ENCODE data around the gene TCERG1. TPM values are rescaled to one million over a fixed set of nuclear protein-coding genes. Genes with fewer than 3 reads are reported as not detected.

The TCERG1 gene
- total RNA-seq, 1 donor from 2014 or later: 227 TPM

- H3K4me3 ChIP-seq: no peak overlapping the region
- Mint-ChIP-seq H3K9me3 (no peaks in the 10 kb centered on the region), H3K27ac (no peak overlapping the region), H3K4me1 (no peaks in the 10 kb centered on the region), H3K4me3 (no peak overlapping the region), H3K36me3 (no peaks in the 10 kb centered on the region), H3K27me3 (ENCODE audit: insufficient read depth, low read depth) (peaks cover 5% of the 10 kb centered on the region)
- H3K27me3 ChIP-seq: no peaks in the 10 kb centered on the region
- no peak overlapping the region for H3K4me2 ChIP-seq
- H3K9me3 ChIP-seq (ENCODE audit: low read depth): no peaks in the 10 kb centered on the region
- H3K36me3 ChIP-seq: no peaks in the 10 kb centered on the region
- H3K79me2 ChIP-seq (ENCODE audit: low read depth): no peaks in the 10 kb centered on the region
- H3F3A ChIP-seq (ENCODE audit: low read depth): peaks cover 5% of the 10 kb centered on the region
- no peak for DNase-seq (ENCODE audit: low spot score)
- no peak overlapping the region for H3K27ac ChIP-seq
- no peak overlapping the region for H3K9ac ChIP-seq
- H4K20me1 ChIP-seq (ENCODE audit: low read depth): no peaks in the 10 kb centered on the region
- peaks cover 5% of the 10 kb centered on the region for H3K4me1 ChIP-seq
- TF ChIP-seq EZH2phosphoT487 (IDR thresholded peaks at IDR 0.05) (no peak), CTCF (IDR thresholded peaks at IDR 0.05) (no peak), EZH2 (IDR thresholded peaks at IDR 0.05) (no peak)
- H2AFZ ChIP-seq (replicated peaks): no peak overlapping the region
Observed at GRCh38 chr5:146519554-146519953, 72.4 kb downstream of the TCERG1 start.

- H3K27ac ChIP-seq: no peak overlapping the region
- H3K79me2 ChIP-seq (ENCODE audit: low read depth): no peaks in the 10 kb centered on the region
- no peaks in the 10 kb centered on the region for H4K20me1 ChIP-seq (ENCODE audit: low read depth)
- TF ChIP-seq EZH2 (IDR thresholded peaks at IDR 0.05) (no peak), CTCF (IDR thresholded peaks at IDR 0.05) (no peak), EZH2phosphoT487 (IDR thresholded peaks at IDR 0.05) (no peak)
- H3K9ac ChIP-seq: no peak overlapping the region
- H3K4me1 ChIP-seq: peaks cover 5% of the 10 kb centered on the region
- no peak overlapping the region for H3K4me3 ChIP-seq
- H2AFZ ChIP-seq (replicated peaks): no peak overlapping the region
- H3K4me2 ChIP-seq: no peak overlapping the region
- Mint-ChIP-seq H3K4me1 (no peaks in the 10 kb centered on the region), H3K27ac (no peak overlapping the region), H3K27me3 (ENCODE audit: insufficient read depth, low read depth) (peaks cover 5% of the 10 kb centered on the region), H3K9me3 (no peaks in the 10 kb centered on the region), H3K36me3 (no peaks in the 10 kb centered on the region), H3K4me3 (no peak overlapping the region)
- no peaks in the 10 kb centered on the region for H3K9me3 ChIP-seq (ENCODE audit: low read depth)
- no peaks in the 10 kb centered on the region for H3K27me3 ChIP-seq
- H3K36me3 ChIP-seq: no peaks in the 10 kb centered on the region
- H3F3A ChIP-seq (ENCODE audit: low read depth): no peaks in the 10 kb centered on the region
- DNase-seq (ENCODE audit: low spot score): no peak
Observed at GRCh38 chr5:146520731-146521130, 73.6 kb downstream of the TCERG1 start.

GRCh38 chr5:146521403-146522106 lies 74.4 kb downstream of the TCERG1 start:
- no peaks in the 10 kb centered on the region for H3K9me3 ChIP-seq (ENCODE audit: low read depth)
- no peaks in the 10 kb centered on the region for H3K9me3 Mint-ChIP-seq
- no peaks in the 10 kb centered on the region for H3F3A ChIP-seq (ENCODE audit: low read depth)
- H3K4me1 Mint-ChIP-seq: no peaks in the 10 kb centered on the region
- H3K36me3 Mint-ChIP-seq: no peaks in the 10 kb centered on the region
- H3K36me3 ChIP-seq: no peaks in the 10 kb centered on the region
- H2AFZ ChIP-seq (replicated peaks): no peak overlapping the region
- no peaks in the 10 kb centered on the region for H3K79me2 ChIP-seq (ENCODE audit: low read depth)
- peaks cover 5% of the 10 kb centered on the region for H3K27me3 Mint-ChIP-seq (ENCODE audit: insufficient read depth, low read depth)
- no peaks in the 10 kb centered on the region for H4K20me1 ChIP-seq (ENCODE audit: low read depth)
- no peak overlapping the region for H3K4me3 Mint-ChIP-seq
- H3K4me1 ChIP-seq: no peaks in the 10 kb centered on the region
- no peaks in the 10 kb centered on the region for H3K27me3 ChIP-seq
- DNase-seq (ENCODE audit: low spot score): no peak
- H3K4me3 ChIP-seq: no peak overlapping the region
- no peak overlapping the region for H3K27ac Mint-ChIP-seq
- no peak overlapping the region for H3K9ac ChIP-seq
- no peak overlapping the region for H3K4me2 ChIP-seq
- H3K27ac ChIP-seq: no peak overlapping the region
- no peak for TF ChIP-seq EZH2phosphoT487 (IDR thresholded peaks at IDR 0.05)
- TF ChIP-seq EZH2 (IDR thresholded peaks at IDR 0.05): no peak
- TF ChIP-seq CTCF (IDR thresholded peaks at IDR 0.05): no peak
